ENCODE measurements around the gene MPHOSPH9.

DNA sequence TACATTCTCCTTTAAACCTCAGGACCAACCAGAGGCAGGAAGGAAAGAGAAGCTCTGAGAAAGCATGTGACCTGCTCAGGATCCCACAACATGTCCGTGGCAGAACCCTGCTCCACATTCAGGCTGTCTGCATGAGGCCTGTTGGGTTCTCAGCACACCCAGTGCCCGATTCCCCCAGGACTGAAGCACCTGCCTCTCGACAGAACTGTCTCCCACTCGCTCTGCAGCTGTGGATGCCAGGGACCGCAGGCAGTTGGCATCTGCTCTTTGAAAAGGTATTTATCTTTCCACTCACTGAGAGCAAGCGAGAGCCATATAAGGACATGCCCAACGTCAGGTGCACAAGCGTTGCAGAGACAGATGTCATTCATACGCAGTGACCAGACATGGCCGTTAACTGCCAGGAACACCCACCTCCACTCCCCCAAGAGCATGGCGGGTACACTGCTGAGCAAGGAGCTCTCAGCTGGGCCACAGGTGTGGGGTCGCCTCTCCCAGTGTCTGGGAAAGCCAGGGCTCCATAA lies 101.0 kb downstream of the MPHOSPH9 start:
- TF ChIP-seq, protein P1, sequence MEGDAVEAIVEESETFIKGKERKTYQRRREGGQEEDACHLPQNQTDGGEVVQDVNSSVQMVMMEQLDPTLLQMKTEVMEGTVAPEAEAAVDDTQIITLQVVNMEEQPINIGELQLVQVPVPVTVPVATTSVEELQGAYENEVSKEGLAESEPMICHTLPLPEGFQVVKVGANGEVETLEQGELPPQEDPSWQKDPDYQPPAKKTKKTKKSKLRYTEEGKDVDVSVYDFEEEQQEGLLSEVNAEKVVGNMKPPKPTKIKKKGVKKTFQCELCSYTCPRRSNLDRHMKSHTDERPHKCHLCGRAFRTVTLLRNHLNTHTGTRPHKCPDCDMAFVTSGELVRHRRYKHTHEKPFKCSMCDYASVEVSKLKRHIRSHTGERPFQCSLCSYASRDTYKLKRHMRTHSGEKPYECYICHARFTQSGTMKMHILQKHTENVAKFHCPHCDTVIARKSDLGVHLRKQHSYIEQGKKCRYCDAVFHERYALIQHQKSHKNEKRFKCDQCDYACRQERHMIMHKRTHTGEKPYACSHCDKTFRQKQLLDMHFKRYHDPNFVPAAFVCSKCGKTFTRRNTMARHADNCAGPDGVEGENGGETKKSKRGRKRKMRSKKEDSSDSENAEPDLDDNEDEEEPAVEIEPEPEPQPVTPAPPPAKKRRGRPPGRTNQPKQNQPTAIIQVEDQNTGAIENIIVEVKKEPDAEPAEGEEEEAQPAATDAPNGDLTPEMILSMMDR (IDR thresholded peaks at IDR 0.05; ENCODE audit: low read depth, low read length, missing input control), result no peak
- TF ChIP-seq, protein P2, sequence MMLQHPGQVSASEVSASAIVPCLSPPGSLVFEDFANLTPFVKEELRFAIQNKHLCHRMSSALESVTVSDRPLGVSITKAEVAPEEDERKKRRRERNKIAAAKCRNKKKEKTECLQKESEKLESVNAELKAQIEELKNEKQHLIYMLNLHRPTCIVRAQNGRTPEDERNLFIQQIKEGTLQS (IDR thresholded peaks at IDR 0.05), result no peak
- TF ChIP-seq HNF4A (conservative IDR thresholded peaks at IDR 0.05), result no peak
- TF ChIP-seq TAF1 (conservative IDR thresholded peaks at IDR 0.05), result no peak
- no peak for TF ChIP-seq RXRA (IDR thresholded peaks at IDR 0.05)
- no peak for TF ChIP-seq EGR1 (IDR thresholded peaks at IDR 0.05; ENCODE audit: low read depth in 2 of 2)
- TF ChIP-seq, protein P3, sequence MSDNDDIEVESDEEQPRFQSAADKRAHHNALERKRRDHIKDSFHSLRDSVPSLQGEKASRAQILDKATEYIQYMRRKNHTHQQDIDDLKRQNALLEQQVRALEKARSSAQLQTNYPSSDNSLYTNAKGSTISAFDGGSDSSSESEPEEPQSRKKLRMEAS (IDR thresholded peaks at IDR 0.05), result no peak
- TF ChIP-seq FOXA2 (IDR thresholded peaks at IDR 0.05), result no peak

Data from liver (tissue), 3 donors.